ENCODE measurements around the gene ODAD2. TPM values are rescaled to one million over a fixed set of nuclear protein-coding genes. Genes with fewer than 3 reads are reported as not detected.

ODAD2 gene
- total RNA-seq, 1 experiment from 2014 or later, result not detected

DNA sequence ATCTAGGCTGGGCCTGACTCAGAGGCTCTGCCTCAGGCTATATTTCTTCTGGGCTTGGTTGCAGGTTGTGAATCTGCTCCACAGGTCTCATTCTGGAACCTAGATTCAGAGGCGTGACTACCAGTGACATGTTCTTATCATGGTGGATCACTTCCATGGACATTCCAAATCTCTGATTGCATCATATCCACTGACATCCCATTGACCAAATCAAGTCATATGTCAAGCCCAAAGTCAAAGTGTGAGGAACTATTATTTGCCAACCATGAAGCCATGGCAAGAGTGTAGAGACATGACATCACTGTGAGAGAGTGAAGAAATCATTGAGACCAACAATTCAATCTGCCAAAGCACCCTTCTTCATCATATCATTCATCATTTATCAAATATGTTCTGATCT lies 11.9 kb upstream of the ODAD2 start:
- Histone ChIP-seq H3K4me2 (no peak overlapping the region), H3K36me3 (ENCODE audit: low read depth) (no peaks in the 10 kb centered on the region), H3K4me3 (no peak overlapping the region), H3K79me2 (ENCODE audit: low read depth) (no peaks in the 10 kb centered on the region), H3K9me3 (ENCODE audit: insufficient read depth, low read depth) (no peaks in the 10 kb centered on the region), H4K20me1 (ENCODE audit: insufficient read depth) (no peaks in the 10 kb centered on the region), H2AFZ (no peak overlapping the region), H3F3A (ENCODE audit: insufficient read depth, low read depth) (no peaks in the 10 kb centered on the region), H3K4me1 (replicated peaks; ENCODE audit: insufficient read depth) (no peaks in the 10 kb centered on the region), H3K27ac (no peak overlapping the region), H3K27me3 (ENCODE audit: insufficient read depth, low read depth) (no peaks in the 10 kb centered on the region), H3K9me2 (ENCODE audit: insufficient read depth) (no peaks in the 10 kb centered on the region)
- POLR2A ChIA-PET (ENCODE audit: unreplicated experiment), result no interaction called here
- CTCF ChIA-PET, result no interaction called here
- intact Hi-C loops (cut with micrococcal nuclease; ENCODE audit: unreplicated experiment), result no loop called here
- no TSS peak for BruUV-seq (replicated peaks)
- no peak for DNase-seq
- TF ChIP-seq EZH2 (IDR thresholded peaks at IDR 0.05; ENCODE audit: low read depth), result no peak
- TF ChIP-seq CTCF (conservative IDR thresholded peaks at IDR 0.05), result no peak

DNA sequence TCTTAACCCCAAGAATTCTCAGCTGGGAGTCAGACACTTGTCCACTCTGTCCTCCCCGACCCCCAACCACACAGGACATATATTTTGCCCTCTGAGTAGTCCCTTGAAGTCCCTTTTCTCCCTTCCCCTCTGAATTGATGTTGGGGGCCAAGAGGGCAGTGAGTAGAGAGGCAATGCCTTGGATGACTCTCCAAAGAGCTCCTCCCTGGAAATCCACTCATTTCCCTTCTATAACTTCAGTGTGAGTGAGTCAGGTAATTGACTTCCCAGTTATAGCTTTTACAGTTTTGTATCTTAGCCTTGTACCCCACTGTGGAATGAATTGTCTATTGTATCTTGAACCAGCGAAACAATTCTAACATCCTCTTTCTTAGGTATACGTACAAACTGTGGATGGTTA lies 9.2 kb upstream of the ODAD2 start:
- no peaks in the 10 kb centered on the region for H3K27me3 ChIP-seq (ENCODE audit: insufficient read depth, low read depth)
- CTCF ChIA-PET, result no interaction called here
- H3K79me2 ChIP-seq (ENCODE audit: low read depth), result no peaks in the 10 kb centered on the region
- no peak overlapping the region for H3K4me2 ChIP-seq
- no peak for DNase-seq
- H3K4me1 ChIP-seq (replicated peaks; ENCODE audit: insufficient read depth), result no peaks in the 10 kb centered on the region
- no peak overlapping the region for H3K4me3 ChIP-seq
- H3K9me2 ChIP-seq (ENCODE audit: insufficient read depth), result no peaks in the 10 kb centered on the region
- no peaks in the 10 kb centered on the region for H3F3A ChIP-seq (ENCODE audit: insufficient read depth, low read depth)
- intact Hi-C loops (cut with micrococcal nuclease; ENCODE audit: unreplicated experiment), result no loop called here
- POLR2A ChIA-PET (ENCODE audit: unreplicated experiment), result no interaction called here
- BruUV-seq (replicated peaks), result no TSS peak
- H4K20me1 ChIP-seq (ENCODE audit: insufficient read depth), result no peaks in the 10 kb centered on the region
- H2AFZ ChIP-seq, result no peak overlapping the region
- no peaks in the 10 kb centered on the region for H3K36me3 ChIP-seq (ENCODE audit: low read depth)
- no peak for TF ChIP-seq EZH2 (IDR thresholded peaks at IDR 0.05; ENCODE audit: low read depth)
- TF ChIP-seq CTCF (conservative IDR thresholded peaks at IDR 0.05), result no peak
- no peaks in the 10 kb centered on the region for H3K9me3 ChIP-seq (ENCODE audit: insufficient read depth, low read depth)
- H3K27ac ChIP-seq, result no peak overlapping the region

DNA sequence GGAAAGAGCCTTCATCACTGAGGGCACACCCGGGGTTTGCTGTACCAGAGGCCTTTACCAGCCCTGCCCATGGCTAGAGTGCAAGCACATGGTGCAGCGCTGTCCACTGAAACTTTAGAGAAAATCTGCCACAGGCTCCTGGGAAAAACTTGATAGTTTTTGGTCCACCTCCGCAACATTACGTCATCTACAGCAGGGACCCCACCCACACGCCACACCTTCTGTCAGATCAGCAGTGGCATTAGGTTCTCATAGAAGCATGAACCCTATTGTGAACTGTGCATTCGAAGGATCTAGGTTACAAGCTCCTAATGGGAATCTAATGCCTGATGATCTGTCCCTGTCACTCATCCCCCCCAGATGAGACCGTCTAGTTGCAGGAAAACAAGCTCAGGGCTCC lies 2.5 kb upstream of the ODAD2 start:
- Histone ChIP-seq H3K4me1 (replicated peaks; ENCODE audit: insufficient read depth) (no peaks in the 10 kb centered on the region), H3K4me2 (no peak overlapping the region), H3K4me3 (no peak overlapping the region), H3F3A (ENCODE audit: insufficient read depth, low read depth) (no peaks in the 10 kb centered on the region), H3K79me2 (ENCODE audit: low read depth) (no peaks in the 10 kb centered on the region), H2AFZ (no peak overlapping the region), H3K9me3 (ENCODE audit: insufficient read depth, low read depth) (no peaks in the 10 kb centered on the region), H4K20me1 (ENCODE audit: insufficient read depth) (no peaks in the 10 kb centered on the region), H3K36me3 (ENCODE audit: low read depth) (no peaks in the 10 kb centered on the region), H3K27me3 (ENCODE audit: insufficient read depth, low read depth) (no peaks in the 10 kb centered on the region), H3K27ac (no peak overlapping the region), H3K9me2 (ENCODE audit: insufficient read depth) (no peaks in the 10 kb centered on the region)
- intact Hi-C loops (cut with micrococcal nuclease; ENCODE audit: unreplicated experiment), result no loop called here
- no TSS peak for BruUV-seq (replicated peaks)
- TF ChIP-seq CTCF (conservative IDR thresholded peaks at IDR 0.05), result no peak
- no peak for TF ChIP-seq EZH2 (IDR thresholded peaks at IDR 0.05; ENCODE audit: low read depth)
- CTCF ChIA-PET, result no interaction called here
- POLR2A ChIA-PET (ENCODE audit: unreplicated experiment), result no interaction called here
- no peak for DNase-seq
